HG03108 (cell line): Measurements from ENCODE around the gene PFKP.

Experiments used
- ATAC-seq: cut with Tn5 transposase; IDR thresholded peaks from one replicate; pipeline ENCODE4 v1.9.1; 2021; ENCODE audit warnings: moderate library complexity; ENCODE audit not compliant: unreplicated experiment

PFKP gene

GRCh38 chr10:3110782-3111620 lies 43.7 kb downstream of the PFKP start:
- ATAC-seq = no peak

DNA sequence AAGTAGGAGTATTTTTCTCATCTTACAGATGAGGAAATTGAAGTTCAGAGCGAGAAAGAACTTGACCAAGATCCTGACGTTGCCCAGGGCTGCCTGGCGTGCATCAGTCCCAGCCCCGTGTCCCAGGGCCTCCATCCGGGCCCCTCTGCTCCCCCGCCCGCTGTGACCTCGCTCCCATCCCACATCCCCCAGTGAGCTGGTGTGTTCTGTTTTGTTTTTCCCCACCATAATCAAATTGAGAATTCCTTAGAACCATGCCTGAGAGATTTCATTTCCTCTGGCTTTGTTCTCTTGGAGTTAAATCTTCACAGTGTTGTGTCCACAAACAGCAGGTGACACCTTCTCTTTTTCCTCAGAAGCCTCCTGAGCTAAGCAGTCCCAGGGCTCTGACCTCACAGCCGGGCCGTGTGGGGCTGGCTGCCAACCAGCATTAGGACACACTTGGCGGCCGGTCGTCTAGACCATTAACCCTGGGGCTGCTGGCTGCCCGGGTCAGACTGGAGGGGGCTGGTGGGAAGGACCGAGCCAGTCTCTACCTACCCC lies 44.3 kb downstream of the PFKP start:
- no peak for ATAC-seq

DNA sequence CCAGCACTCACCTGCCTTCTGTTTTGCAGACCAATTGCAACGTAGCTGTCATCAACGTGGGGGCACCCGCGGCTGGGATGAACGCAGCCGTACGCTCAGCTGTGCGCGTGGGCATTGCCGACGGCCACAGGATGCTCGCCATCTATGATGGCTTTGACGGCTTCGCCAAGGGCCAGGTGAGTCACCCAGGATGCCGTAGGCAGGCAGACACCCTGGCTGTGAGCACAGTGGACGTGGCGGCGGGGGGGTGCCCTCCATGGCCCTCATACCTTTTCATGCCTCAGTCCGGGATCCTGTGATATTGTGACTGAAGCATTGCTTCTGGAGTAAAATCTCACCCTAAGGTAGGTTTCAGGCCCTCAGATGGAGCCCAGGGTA lies 46.0 kb downstream of the PFKP start:
- no peak for ATAC-seq

DNA sequence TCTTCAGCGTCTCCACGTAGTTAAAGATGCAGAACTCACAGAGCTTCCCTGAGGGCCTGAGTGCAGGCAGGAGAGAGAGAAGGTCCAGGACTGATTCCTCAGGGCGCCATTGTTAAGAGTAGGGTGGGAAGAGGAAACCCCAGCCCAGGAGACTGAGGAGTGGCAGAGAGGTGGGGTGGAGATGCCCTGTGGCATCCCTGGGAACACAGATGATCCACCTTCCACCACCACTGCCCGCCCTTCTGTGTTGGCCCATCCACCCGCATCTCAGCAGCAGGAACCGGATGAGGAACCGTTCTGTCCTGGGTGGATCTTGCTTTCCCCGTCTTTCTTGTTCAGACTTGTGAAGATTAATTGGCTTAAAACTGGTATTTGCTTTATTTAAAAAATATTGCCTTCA lies 48.3 kb downstream of the PFKP start:
- no peak for ATAC-seq

GRCh38 chr10:3116508-3117100 lies 49.3 kb downstream of the PFKP start:
- ATAC-seq = no peak

GRCh38 chr10:3117486-3117885 lies 50.1 kb downstream of the PFKP start:
- no peak for ATAC-seq

GRCh38 chr10:3118641-3119091 lies 51.3 kb downstream of the PFKP start:
- no peak for ATAC-seq

GRCh38 chr10:3119796-3120459 lies 52.6 kb downstream of the PFKP start:
- no peak for ATAC-seq

- ATAC-seq = no peak
These were observed 54.7 kb downstream of the PFKP start for GRCh38 chr10:3122034-3122433.

DNA sequence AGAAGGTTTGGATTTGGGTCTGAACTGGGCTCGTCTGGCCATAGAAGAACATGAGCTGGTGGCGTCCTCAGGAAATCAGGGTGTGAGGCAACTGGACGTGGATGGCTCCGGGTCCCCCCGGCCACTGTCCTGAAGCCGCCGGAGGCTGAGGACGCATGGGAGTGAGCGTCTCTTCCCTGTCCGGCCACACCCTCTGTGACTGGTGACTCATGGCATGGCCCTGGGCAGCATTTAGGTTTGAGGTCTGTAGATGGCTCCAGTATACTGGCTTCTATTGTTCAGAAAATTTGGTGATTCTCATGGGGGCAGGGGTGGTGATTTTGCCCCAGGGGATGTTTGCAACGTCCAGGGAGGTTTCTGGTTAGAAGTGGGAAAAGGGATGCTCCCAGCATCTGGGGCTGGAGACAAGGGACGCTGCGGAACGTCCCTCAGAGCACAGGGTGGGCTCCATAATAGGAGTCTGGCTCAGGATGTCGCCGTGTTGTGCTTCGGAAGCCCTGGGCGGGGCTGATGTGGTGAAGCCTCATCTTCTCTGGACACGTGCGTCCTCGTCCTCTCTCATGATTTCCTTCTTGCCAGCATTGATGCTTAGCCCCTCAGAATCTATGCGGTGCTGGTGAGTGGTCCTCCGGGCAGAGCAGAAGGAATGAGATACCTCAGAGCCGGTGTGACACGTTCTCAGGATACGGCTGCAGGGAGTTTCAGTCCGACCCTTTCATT lies 55.3 kb downstream of the PFKP start:
- ATAC-seq = no peak

DNA sequence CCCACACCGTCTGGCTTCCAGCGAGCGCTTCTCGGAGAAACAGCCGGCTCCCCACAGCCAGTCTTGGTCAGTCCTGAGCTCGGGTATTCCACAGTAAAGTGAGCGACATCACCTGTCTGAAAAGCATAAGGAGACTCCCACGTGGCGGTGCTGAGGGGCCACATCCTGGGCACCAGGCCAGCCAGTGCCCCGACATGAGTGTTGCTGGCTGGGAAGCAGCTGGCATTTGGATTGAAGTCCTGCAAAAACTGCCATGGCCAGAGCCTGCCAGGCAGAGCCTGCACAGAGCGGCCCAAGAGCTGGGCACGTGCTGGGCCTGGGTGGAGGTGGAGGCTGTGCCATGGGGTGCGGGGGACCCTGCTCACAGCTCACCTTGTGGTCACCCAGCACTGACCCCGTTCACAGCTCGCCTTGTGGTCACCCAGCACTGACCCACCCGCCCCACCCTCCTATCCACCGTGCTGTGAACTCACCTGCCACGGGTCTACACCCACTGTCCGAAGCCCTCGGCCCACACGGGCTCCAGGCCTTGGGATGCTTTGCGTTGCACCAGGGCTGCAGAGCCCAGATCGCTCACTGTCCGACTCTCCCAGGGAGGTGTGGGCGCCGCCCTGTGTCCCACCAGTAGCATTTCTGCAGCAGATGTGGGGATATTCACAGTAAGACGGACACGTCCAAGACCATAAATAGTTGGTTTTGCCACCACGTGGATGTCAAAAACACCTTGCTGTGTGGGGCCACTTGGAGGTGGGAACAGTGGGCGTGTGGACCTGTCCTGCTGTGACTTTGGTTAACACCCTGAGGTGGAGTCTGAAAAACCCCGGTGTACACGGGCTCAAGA lies 56.4 kb downstream of the PFKP start:
- ATAC-seq = no peak

DNA sequence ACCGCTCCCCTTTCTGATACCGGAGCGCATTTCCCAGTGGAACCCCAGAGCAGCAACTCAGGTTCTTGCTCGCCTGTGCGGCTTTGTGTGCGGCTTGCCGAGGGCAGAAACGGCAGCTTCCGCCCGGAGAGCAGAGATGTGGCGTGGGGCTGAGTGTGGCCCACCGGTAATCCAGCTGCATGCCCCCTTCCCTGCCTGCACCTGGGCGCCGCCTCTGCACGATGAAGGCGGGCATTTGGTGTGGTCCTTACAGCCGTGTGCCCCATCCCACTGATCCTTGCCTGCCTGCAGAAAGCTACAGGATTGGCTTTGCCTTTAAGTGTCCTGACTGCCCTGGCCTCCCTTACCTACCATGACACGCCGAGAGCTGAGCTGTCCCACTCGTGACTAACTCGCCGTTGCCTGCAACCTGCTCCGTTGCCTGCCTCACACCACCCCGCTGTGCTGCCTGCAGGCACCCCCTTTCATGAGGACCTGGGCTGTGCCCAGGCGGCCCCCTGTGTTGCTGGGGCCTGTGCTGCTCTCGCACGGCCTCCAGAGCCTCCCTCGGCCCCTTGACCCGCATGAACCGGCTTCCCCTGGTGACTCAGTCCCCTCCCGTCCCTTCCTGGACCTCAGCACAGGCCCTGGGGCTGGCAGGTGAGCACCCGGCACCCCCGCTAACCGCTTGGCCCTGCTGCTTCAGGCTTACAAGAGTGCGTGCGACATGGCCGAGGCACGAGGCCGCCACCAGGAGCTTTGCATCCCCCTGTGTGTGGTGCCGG lies 57.2 kb downstream of the PFKP start:
- ATAC-seq = no peak

GRCh38 chr10:3125527-3126170 lies 58.3 kb downstream of the PFKP start:
- ATAC-seq = no peak

- no peak for ATAC-seq
These were observed 58.9 kb downstream of the PFKP start for GRCh38 chr10:3126249-3126648.

DNA sequence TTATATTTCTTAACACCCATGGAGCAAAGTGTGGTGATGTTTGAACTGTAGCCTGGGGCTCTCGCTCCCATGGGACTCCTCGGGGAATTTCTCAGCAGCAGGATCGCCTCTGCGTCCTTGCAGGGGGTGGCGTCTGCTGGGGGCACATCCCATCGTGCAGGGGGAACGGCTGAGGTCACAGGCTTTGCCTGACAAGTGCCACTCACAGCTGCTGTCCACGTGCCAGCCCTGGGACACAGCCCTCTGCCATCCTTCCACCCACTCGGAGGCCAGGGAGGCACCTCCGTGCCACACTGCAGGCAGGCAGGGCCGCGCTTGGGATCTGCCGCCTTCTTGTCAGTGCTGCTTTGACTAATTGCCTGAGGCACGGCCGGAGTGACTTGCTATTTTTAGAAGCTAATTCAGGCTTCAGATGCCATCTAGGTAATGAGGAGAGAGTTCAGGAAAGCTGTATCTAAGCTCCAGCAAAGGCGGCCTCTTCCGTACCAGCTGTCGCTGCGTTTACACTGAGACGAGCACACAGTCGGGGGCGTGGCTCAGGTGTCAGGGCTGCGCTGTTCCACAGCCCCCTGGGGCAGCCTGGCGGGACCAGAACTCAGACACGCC lies 59.5 kb downstream of the PFKP start:
- no peak for ATAC-seq

GRCh38 chr10:3127921-3128320 lies 60.6 kb downstream of the PFKP start:
- ATAC-seq = no peak

DNA sequence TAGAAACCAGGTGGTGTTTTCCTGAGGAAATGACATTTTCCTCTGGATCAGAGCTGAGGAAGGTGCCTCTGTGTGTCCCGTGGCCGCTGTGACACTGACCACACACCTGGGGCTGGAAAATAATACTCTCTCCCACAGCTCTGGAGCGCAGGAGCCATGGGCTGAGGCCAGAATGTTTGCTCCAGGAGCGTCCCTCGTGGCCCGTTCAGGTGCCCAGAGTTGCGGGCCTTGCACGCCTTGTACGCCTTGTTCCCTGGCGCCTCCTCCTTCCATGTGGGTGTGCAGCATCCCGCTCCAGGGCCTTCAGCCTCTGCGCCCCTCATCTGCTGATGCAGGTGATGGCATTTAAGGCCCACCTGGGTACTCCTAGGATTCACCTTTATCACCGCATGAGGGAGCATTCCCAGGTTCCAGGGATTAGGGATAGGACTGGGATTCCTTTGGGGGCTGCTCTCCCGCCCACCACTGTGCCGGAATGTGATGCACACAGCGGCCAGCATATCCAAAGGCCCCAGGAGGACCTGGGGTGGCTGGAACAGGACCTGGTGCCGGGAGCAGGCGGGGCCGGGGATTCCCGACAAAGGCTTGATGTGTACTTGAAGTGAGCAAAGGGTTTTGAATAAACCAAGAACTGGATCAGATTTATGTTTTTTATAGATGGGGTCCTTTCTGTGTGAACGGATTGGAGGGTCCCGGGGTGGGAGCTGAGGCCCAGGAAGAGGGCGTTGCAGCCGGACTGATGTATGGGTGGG lies 61.2 kb downstream of the PFKP start:
- no peak for ATAC-seq
